SH-SY5Y (cell line): ENCODE measurements around the gene HOXA11.
A peak's percentile ranks its signal among the peaks of the same experiment; 100 is the strongest.

Experiments
- GATA2 ChIP-seq: IDR thresholded peaks from 2 replicates; pipeline ENCODE4 v1.6.1; 2011; ENCODE audit warnings: mild to moderate bottlenecking, low read depth, low read length
- GATA3 ChIP-seq: IDR thresholded peaks from 2 replicates; pipeline ENCODE4 v1.6.1; 2011; ENCODE audit warnings: low read depth, mild to moderate bottlenecking, low read length, moderate library complexity

HOXA11 gene

DNA sequence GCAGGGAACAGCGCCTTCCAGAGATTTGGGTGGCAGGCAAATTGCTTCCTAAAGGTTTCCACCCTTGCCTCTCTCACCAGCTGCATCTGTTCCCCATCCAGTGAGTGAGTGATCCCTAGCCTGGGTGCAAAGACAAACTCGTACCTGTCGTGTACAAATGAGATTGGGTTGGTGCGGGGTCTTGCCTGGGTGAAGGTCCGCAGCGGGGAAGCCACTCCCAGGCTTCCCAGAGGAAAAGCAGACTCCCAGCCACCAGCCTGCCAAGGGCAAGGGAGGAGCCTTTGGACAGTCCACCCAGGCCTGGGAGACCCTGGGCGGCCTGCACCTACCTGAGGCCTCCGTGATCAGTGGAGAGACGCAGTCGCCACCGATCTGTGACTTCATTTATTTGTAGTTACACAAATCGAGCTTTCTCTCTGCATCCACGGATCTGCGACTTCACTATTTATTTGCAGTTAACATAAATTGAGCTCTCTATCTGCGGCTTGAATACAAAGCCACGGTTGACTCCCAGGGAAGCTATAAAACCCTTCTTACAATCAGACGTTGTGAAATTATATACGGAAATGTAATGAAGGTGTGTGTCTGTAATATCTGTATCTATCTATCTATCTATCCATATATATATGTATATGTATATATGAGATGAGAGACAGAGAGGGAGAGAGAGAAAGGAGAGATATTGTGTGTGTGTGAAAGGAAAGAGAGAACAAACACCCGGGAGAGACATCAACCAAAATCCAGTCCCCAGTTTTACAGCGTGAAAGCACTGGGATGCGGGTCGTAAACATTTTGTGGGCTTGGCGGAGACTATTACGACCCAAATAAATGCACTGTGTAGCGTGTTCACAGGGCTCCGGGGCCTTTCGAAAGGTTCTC is 25.5 kb downstream of the HOXA11 start:
- TF ChIP-seq GATA3 (no peak), GATA2 (no peak)

DNA sequence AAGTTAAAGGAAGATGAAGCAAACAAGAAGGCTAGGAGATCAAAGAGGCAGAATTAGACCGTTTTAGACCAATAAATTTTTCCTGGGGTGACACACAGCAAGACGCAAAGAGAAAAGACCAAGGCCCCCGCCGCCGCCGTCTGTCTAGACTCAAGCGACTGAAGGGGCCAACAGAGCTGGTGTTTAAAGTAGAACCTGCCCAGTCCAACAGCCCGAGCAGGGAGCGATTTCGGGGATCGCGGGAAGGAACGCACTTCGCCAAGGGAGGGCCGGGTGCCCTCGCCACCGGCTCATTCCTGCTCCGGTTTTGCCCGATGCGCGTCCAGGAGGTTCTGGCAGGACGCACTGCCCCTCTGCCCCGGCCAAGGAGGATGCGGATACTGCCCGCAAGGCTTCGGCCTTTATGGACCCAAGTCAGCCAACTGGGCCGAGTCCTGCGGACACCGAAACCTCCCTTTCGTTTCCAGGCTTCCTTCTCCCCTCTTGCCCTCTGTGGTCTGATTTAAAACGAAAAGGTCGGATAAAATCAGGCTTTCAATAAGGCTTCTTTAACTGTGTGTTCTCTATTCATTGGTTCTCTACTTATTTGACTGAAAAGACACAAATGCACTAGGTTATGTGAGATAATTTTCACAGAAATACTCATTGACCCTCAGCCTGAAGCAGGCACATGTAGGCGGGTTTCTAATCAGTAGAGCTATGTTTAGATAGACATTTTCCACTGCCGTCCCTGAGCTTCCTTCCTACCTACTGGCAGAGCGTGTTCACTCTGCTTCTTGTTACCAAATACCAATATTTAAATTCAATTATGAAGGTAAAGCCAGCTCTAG is 26.4 kb downstream of the HOXA11 start:
- no peak for TF ChIP-seq GATA2
- TF ChIP-seq GATA3 = no peak

DNA sequence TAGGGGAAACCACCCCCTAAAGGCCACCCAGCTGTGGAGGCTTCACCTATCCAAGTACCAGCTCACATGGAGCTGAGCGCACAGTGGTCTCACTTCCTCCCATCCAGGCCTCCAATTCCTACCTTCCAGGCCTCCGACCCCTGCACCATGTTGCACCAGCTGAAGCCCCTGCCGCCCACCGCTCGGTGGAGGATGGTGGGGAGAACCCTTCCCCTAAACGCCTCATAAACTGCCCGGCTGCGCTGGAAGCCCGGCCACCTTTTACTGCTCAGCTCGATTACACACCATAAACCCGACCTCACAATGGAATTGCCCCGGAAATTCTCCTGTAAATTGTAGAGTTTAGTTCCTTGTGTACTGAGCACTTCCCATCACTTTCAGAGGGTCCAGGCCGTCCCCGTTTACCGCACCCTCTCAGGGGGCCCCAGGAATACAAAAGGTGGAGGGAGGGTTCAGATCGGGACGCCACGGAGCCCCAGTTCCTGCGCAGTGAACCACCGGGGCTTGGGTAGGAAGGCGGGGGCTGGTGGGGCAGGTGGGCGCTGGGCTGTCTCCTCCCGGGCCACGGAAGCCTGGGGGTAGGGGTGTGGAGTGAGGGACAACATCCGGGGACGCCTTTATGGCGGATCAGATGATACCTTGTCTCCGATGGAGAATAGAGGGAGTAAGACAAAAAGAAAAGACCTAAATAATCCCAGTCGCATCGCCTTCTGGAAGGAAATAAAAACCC is 27.2 kb downstream of the HOXA11 start:
- TF ChIP-seq GATA3 (no peak), GATA2 (no peak)

DNA sequence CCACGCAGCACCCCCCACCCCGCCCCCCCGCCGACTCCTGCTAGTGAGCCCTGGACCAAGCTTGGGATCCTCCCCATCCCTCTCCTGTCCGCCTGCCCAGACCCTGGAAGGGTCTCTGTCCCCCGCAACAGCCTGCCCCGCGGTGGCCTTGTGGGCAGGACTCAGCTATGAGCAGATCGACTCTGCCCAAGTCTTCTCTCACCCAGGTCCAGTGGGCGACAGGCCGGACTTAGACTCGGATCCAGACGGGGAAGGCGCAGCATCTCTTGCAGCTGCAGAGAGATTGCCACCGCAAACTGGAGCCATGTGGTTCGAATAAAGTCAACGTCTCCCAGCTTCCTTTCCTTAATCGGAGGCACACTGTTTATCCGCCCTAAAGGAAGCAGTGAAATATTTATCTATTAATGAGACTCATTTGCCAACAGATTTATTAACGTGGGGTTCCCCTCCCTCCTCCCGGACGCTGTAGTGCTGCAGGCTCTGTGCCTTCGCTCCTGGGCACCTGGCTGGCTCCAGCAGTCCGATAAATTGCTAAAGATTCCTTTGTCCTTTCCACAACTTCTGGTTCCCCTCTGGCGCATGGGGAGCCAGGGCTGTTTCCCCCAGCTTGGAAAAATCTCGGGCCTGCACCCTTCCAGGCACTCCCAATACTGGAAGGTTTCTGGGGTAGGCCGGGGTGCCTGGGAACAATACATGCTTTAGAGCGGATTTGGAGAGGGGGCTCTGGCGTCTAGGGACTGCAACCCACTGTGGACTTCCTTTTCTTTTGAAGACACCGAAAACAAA is 27.9 kb downstream of the HOXA11 start:
- TF ChIP-seq GATA3 (no peak), GATA2 (no peak)

DNA sequence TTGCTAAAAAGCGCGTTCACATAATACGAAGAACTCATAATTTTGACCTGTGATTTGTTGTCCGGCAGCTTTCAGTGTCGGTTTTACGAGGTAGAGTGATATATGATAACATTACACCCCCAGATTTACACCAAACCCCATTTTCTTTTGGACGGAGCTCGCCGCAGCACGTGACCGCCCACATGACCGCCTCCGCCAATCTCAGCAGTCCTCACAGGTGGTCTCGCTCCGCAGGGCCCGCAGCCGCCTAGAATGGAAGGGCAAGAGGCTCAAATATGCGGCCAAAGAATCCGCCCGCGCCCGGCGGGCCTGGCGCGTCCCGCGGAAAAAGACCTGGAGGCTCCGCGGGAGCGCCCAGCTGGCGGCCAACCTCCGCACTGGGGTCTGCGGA is 28.5 kb downstream of the HOXA11 start, which contains the start of gene HOXA7:
Gene HOXA7, minus strand, starts transcription at position 168 of the 391 bp plus-strand sequence. Its CDS starts 130 bp downstream, at position 38.
- TF ChIP-seq GATA3 = no peak
- TF ChIP-seq GATA2 = no peak

DNA sequence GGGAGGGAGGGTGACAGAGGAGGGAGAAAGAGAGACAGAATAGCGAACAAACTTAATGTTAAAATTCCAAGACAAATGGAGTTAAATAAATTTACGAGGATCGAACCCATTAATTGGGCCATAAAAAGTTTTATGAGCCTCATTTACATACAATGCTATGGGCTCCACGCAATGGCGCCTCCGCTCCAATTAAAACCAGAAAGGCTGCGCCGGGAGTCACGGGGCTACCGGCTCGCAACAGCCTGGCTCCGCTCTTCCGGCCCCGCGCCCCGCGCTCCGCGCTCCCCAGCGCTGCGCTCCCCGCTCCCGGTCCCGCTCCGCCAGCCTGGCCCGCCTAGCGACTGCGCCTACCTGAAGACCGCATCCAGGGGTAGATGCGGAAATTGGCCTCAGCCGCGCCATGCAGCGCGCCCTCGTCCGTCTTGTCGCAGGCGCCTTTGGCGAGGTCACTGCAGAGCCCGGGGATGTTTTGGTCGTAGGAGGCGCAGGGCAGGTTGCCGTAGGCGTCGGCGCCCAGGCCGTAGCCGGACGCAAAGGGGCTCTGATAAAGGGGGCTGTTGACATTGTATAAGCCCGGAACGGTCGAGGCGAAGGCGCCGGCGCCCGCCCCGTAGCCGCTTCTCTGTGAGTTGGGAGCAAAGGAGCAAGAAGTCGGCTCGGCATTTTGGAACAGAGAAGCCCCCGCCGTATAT is 29.1 kb downstream of the HOXA11 start:
- TF ChIP-seq GATA3 (no peak), GATA2 (no peak)

DNA sequence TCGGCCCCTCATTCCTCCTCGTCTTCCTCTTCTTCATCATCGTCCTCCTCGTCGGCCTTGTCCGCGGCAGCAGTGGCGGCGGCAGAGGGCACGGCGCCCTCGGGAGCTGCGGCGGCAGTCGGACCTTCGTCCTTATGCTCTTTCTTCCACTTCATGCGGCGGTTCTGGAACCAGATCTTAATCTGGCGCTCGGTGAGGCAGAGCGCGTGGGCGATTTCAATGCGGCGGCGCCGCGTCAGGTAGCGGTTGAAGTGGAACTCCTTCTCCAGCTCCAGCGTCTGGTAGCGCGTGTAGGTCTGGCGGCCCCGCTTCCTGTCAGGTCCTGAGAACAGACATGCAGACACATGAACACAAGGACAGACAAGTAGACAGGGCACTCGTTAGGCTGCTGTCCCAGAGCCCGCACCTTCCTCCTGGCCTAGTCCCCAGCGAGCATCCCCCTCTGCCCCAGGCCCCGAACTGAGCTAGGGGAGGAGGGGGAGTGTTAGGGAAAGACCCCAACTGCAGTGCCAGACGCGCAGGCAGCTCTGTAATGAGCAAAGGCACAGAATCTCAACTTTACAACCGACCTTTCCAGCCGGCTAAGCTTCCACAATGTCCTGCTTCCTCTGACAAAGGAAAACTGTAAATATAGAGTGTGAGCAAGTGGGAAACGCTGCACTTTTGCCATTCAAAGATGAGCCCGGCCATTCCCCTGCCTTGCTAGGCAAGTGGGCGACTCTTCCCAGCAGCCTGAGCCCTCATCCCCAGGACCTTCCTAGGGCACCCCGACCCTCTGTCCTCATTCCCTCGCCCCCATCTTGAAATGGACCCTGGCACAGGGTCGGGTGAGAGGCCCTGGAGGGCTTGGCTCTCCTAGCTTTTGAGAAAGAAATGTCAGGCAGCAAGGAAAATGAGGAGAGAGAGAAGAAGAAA is 29.9 kb downstream of the HOXA11 start:
- TF ChIP-seq GATA3 (no peak), GATA2 (peak; percentile 47; the same call in 1 of the 2 replicates)

DNA sequence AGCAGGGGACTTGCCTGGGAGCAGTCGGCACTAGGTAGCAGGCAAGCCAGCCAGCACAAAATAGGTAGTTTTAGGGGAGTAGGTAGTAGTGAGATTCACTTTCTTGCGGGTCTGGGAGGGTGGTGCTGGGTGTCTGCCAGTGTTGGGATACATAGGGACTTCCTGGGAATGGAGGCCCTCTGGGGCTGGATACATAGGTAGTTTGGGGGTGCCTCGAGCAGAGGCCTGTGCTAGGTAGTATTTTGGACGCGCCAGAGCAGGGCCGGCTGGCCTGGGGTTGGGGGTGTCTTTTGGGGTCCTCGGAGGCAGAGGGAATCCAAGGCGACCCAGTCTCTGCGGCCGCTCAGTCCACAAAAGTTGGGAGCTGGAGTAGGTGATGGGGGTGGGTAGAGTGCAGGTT is 30.7 kb downstream of the HOXA11 start:
- TF ChIP-seq GATA2 (no peak), GATA3 (no peak)

DNA sequence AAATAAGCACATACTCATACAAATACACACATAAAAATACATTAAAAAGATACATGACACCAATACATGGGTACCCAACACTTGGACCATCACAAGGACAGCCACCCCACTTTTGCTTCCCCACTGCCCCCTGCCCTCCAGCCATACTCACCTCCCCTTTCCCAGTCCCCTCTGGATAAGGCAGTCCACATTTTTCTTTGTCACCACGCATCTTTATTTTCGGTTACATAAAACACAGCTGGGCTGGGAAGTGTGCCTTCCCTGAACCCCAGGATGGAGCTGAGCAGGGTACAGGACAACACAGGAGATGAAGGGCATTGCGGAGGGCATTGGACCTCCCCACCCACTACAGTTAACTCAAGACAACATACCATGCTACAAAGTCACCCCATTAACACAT is 31.5 kb downstream of the HOXA11 start:
- no peak for TF ChIP-seq GATA3
- no peak for TF ChIP-seq GATA2

DNA sequence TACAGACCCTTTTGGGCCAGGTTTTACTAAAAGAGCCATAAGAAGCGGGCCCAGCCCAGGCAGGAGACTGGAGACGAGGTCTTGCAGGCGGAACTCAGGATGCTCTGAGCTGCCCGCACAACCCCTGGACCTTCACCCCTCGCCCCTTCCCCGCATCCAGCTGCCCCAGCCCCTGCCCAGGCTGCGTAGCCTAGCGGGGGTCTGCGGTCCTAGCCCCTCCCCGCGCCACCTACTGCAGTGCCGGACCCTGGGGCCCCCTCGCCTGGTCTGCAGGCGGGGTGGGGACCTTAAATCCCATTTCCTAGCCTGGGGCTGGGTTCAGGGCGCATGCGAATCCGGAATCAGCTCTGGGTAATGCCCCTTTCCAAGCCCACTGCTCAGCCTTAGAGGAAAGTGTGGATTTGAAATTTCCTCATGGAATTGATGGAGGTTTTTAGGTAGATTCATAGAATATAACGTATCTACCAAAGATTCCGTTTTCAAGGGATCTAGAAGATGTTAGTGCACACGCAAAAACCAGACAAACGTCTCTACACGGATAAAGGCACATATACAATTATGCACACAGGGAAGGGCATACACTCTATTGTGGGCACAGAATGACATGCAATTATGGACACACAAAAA is 32.1 kb downstream of the HOXA11 start:
- TF ChIP-seq GATA2 (no peak), GATA3 (no peak)
